AG20443 (cell line): ENCODE measurements around the gene SHC2.

Experiments
- DNase-seq: peaks from one replicate; pipeline ENCODE4 v3.0.0; 2012; ENCODE audit warnings: low spot score, mixed read lengths

Gene SHC2

DNA sequence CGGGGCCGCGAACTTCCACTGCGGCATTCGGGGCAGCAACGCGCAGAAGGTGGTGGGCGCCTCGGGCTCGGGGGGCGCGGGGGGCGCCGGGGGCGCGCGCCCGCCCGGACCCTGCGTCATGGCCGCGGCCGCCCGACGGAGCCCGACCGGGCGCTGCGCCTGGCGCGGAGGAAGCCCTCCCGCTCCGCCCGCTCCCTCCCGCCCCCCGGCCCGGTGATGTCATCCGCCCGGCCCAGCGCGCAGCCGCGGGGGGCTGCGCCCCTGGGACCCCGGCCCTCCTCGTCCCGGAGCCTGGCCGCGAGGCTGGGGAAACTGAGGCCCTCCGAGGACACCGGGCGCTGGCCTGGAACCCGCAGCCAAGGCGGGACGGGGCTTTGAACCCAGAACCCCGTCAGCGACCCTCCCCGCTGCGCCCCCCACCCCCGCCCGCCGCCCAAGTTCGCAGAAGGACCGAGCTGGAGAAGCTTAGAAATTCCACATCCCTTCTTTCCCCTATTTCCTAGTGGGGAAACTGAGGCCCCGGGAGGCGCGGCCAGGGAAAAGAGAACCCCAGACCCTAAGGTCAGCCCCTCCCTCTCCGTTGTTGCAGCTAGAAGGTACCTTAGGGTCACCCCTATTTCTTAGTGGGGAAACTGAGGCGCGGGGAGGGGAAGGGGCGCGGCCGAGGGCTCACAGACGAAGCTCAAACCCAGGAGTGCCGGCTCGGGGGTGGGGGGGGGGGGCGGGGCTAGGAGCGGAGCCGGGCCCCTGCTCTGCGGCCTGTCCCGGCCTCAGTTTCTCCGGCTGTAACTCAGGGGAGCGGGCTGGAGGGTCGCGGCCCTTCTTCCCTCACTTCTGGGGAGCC lies at the start of gene SHC2:
Gene SHC2, minus strand, starts transcription at position 157 of the 844 bp plus-strand sequence. Its CDS starts 37 bp downstream, at position 120.
- DNase-seq, result no peak

DNA sequence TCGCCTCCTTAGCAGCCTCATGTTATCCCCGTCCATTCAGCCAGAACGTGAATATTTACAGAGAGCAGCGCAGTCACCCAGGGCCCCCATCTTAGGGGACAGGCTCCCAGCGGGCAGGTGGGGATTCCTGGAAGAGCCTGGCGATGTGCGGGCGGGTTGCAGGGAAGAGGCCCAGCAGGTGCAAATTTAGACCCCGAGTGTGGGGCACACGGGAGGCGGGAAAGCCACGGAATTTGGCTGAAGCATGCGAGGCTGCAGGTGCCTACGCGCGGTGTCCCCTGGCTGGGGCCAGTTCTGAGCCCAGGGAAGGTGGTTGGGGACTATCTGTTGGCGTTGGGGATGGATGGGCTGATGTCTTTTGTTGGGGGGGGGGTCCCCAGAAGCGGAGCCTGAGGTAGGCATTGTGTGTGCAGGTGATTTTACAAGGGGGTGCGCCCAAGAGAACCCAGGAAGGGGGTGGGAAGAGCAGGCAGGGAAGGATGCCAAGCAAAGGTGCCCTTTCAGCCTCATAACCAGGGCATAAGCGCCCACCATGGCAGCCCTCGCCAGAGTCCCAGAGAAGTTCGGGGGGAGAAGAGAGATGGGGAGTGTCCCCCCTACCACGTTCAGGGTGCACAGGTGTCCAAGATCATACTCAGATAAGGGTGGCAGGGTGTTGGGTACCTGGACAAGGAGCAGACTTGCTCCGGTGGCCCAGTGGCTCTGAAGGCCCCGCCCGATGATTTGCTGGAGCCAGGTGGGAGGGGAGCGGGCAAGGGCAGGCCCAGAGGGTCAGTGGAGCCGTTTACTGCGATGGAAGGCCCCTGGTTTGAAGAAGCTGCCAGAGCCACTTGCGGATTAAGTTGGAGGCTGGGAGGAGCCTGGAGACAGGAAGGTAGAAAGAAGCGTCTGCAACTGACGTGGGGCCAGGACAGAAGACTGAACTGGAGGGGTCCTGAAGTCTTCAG lies 47.6 kb upstream of the SHC2 start:
- no peak for DNase-seq

DNA sequence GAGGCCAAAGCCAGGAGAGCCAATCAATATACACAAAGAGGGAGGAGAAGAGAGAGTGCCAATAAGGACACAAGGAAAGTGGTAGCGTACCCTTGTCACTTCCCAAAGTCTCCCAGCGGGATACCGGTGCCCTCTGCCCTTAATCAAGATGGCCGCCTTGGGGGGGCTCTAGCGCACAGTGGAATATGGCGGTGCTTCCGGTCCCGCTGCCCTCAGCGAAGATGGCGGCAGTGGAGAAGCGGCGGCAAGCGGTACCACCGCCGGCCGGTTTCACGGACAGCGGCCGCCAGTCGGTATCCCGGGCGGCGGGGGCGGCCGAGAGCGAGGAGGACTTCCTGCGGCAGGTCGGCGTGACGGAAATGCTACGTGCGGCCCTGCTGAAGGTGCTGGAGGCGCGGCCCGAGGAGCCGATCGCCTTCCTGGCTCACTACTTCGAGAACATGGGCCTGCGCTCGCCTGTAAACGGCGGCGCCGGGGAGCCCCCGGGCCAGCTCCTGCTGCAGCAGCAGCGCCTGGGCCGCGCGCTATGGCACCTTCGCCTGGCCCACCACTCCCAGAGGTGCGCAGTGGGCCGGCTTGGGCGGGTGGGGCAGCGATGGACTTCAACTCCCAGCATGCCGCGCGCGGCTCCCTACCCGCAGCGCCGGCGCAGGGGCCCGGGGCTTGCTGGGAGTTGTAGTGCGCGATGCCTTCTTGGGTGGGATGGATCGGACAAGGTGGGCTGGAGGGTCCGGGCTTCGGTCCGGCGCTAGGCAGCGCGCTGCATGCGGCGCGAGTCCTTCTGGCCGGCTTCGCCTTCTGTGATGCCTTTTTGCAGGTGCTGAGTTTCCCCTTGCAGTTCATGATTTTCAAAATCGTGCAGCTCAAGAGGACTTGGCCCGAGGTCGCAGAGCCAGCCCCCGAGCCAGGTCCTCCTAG lies 46.7 kb upstream of the SHC2 start, which contains the start of gene TPGS1:
Gene TPGS1, plus strand, starts transcription at position 212 of the 918 bp plus-strand sequence. Its CDS starts 10 bp downstream, at position 222.
- DNase-seq, result peak; percentile 89

DNA sequence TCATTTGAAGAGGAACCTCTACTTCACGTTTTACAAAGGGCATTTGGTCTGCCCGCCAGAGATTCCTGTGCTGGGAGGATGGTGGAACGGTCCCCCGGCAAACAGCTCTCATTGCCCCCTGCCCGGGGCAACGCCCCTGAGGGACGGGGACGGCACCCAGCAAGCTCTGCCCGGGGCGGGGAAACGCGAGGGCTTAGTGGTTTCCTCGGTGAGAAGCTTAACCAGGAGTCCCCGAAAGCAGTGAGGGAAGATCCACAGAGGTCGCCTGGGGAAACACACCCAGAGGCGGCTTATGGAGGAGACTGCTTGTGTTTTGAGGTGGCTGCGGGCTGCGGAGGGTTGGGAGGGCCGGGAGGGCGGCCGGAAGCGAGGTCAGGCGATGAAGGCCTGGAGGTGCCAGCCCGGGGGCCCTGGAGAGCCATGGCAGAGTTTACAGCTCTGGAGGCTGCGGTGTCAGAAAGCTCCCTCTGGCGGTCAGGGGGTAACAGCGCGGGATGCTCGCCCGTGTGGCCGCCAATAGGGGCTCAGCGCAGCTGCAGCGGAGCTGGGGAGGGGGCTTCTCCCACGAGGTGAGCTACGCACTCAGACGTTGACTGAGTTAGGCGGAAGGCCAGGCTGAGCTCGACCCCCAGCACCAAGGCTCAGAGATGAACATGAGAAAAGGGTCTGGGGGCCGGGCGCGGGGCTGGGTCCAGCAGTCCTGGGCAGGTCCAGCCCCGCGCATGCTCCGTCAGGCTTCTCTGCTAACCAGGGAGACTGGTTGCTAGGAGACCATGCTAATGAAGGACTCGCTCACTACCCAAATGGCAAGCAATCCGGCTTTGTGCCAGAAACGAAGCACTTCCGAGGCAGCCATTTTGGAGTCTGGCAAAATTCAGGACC lies 45.8 kb upstream of the SHC2 start:
- peak; percentile 99 for DNase-seq

DNA sequence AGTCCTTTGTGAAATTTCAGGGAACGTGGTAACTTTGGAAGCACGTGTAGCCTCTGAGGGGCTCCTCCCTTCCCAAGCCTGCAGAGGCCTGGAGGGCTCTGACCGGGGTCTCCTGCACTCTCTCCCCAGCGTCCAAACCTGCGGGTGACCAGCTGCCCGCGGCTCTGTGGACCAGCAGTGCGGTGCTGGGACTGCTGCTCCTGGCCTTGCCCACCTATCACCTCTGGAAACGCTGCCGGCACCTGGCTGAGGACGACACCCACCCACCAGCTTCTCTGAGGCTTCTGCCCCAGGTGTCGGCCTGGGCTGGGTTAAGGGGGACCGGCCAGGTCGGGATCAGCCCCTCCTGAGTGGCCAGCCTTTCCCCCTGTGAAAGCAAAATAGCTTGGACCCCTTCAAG lies 43.8 kb upstream of the SHC2 start:
- DNase-seq, result no peak

GRCh38 chr19:501646-502045 lies 40.8 kb upstream of the SHC2 start:
- no peak for DNase-seq

DNA sequence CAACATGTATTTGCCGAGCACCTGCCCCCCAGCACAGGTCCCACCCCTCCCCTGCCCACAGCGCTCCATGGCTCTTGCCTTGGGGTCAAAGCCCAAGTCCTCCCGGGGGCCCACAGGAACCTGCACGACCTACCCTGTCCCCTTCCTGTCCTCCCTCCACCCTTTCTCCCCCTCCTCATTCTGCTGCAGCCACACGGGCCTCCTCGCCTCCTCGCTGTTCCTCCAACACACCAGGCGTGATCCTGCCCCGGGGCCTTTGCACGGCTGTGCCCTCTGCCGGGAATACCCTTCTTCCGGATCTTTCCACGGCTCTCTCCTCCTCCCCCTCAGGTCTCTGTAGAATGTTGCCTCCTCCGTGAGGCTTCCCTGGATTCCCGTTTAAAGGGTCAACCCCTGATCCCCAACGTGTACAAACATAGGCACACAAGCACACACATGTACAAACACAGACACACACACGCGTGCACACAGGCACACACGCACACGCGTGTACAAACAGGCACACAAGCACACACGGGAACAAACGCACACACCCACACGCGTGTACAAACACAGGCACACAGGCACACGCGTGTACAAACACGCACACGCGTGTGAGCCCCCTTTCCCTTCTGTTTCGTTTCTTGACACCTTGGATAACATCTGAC lies 38.3 kb upstream of the SHC2 start:
- DNase-seq, result no peak

DNA sequence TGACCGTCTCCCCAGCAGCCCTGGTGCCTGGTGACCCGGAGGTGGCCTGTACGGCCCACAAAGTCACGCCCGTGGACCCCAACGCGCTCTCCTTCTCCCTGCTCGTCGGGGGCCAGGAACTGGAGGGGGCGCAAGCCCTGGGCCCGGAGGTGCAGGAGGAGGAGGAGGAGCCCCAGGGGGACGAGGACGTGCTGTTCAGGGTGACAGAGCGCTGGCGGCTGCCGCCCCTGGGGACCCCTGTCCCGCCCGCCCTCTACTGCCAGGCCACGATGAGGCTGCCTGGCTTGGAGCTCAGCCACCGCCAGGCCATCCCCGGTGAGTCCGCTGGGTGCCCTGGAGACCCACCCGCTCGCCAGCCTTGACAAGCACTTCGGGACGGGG lies 37.7 kb upstream of the SHC2 start:
- no peak for DNase-seq

- DNase-seq, result no peak
Measured at GRCh38 chr19:497869-498510, 37.2 kb upstream of the SHC2 start.

GRCh38 chr19:497491-497868 lies 36.6 kb upstream of the SHC2 start:
- DNase-seq, result no peak

DNA sequence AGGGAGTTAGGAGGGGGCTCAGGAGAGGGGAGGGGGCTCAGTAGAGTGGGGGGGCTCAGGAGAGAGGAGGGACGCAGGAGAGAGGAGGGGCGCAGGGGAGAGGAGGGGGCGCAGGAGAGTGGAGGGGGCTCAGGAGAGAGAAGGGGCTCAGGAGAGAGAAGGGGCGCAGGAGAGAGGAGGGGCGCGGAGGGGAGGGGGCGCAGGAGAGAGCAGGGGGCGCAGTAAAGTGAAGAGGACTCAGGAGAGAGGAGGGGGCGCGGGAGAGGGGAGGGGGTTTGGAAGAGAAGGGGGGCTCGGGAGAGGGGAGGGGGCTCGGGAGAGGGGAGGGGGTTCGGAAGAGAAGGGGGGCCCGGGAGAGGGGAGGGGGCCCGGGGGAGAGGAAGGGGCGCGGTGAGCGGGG lies 36.2 kb upstream of the SHC2 start:
- DNase-seq, result no peak

- no peak for DNase-seq
Measured at GRCh38 chr19:496112-496665, 35.4 kb upstream of the SHC2 start, which contains the start of gene MADCAM1. MADCAM1 (plus strand) TSS chr19:496486; CDS start chr19:496500, 14 bp downstream.

DNA sequence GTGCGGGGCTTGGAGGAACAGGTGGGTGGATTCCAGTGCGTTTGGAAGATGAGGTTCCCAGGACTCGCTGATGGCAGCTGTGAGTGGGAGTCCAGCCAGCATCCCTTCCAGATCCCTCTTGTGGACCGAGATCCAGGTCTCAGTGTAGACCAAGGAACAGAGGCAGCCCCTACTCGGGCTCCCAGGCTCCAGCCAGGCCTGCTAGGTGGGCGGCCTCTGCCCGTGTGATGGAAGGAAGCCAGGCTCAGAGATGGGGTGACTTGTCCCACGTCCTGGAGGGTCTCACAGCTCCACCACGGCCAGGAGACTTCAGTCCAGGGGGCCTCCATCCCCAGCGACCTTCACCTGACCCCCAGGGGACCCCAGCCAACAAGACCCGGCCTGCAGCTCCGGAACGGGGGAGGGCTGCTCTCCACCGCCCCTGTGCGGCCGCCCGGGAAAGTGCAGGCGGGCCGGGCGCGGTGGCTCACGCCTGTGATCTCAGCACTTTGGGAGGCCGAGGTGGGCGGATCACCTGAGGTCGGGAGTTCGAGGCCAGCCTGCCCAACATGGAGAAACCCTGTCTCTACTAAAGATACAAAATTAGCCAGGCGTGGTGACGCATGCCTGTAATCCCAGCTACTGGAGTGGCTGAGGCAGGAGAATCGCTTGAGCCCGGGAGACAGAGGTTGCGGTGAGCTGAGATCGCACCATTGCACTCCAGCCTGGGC lies 34.7 kb upstream of the SHC2 start:
- DNase-seq, result peak; percentile 62

GRCh38 chr19:495081-495401 lies 34.2 kb upstream of the SHC2 start:
- no peak for DNase-seq

DNA sequence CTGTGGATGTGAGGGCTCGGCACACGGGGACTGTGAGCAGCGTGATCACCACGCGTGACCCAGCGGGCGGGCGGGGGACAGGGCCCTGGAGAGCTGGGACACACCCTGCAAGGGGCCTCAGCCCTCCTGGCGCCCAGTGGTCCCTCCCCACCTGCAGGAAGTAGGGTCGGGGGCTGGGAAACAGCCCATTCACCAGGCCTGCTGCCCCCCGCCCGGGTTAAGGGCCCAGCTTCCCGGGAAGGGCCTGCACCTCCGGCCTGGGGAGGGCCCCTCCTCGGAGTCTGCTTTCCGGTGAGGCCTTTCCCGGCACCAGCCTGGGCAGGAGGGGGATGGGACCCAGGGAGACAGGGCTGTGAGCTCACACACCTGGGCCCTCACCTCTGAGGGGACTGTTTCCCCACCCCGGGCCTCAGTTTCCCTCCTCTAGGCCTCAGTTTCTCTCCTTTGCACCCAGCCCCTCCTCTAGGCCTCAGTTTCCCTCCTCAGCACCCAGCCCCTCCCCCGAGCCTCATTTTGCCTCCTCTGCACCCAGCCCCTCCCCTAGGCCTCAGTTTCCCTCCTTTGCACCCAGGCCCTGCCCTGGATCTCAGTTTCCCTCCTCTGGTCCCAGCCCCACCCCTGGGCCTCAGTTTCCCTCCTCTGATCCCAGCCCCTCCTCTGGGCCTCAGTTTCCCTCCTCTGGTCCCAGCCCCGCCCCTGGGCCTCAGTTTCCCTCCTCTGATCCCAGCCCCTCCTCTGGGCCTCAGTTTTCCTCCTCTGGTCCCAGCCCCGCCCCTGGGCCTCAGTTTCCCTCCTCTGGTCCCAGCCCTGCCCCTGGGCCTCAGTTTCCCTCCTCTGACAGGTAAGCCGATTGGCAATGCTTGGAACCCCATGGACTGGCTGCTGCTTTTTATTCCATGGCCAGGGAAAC lies 33.6 kb upstream of the SHC2 start:
- no peak for DNase-seq

DNA sequence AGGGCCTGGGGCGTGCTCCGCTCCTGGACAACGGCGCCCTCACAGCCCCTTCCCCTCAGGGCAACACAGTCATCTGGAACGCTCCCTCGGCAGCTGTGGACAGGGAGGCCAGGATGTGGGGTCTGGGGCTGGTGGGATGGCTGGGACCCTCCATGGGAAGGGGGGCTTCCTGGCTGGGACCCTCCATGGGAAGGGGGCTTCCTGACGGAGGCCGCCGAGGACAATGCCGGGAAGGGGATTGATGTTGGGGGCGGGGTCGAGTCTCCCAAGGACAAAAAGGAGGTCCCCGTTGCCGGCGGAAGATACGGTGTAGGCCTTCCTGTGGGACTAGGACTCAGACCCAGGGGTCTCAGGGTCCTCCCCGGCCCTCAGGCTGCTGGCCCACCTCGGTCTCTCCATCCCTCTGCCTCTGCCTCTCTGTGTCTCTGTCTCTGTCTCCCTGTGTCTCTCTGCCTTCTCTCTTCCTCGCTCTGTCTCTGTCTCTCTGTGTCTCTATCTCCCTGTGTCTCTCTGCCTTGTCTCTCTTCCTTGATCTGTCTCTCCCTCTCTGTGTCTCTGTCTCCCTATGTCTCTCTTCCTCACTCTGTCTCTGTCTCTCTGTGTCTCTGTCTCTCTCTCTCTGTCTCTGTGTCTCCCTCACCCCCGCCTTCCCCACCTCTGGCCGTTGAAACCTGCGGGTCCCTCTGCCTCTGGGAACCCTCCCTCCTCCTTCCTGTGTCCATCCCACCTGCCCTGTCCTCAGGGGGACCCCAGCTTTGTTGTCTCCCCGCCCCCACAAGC lies 32.7 kb upstream of the SHC2 start:
- DNase-seq, result no peak

DNA sequence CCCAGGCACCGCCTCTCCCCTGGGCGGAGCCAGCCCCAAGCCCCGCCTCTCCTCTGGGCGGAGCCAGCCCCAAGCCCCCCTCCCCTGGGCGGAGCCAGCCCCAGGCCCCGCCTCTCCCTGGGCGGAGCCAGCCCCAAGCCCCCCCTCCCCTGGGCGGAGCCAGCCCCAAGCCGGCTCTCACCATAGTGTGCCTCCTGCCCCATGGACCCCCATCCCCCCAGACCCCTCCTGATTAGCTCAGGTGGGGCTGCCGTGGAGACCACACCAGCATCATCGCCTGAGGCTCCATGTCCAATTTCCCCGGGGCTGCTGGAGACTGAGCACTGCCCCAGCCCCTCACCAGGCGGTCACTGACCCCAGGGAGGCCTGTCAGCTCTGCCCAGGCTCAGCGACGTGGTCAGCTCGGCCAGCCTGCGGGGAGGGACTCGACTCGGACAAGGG lies 31.3 kb upstream of the SHC2 start:
- DNase-seq, result no peak
